ENCODE measurements around the gene CENPM. TPM values are rescaled to one million over a fixed set of nuclear protein-coding genes. Genes with fewer than 3 reads are reported as not detected.

CENPM gene
- total and polyA plus RNA-seq, 2 donors, result 13.1 to 31.4 TPM

DNA sequence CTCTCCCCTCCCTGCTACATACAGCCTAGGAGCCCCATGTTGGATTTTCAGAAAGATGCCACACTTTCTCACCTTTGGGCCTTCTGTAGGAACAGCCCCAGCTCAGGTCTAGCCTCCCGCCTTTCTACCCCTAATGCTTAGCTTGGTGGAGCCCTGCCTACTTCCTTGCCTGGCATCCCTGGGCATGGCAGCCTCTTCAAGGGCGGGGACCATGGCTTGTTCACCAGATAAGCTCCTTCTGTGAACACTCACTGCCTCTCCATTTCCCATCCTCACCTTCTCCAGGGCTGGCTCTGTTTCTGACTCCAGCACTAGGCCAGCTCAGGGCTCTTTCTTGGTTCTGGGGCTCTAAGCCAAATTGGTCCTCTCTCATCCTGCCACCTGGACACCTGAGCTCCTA, 23.6 kb upstream of the CENPM start:
- Histone ChIP-seq H3K4me1 (ENCODE audit: control insufficient read depth in 2 of 2, insufficient read depth in 2 of 2, low read length in 2 of 2) (no peaks in the 10 kb centered on the region), H3K27me3 (ENCODE audit: control insufficient read depth in 2 of 2, insufficient read depth in 1 of 2, low read length in 1 of 2) (peaks cover 9 to 42% of the 10 kb centered on the region in 2 donors), H3K27ac (ENCODE audit: low read depth in 1 of 2, low read length in 1 of 2) (no peak overlapping the region), H3K36me3 (ENCODE audit: control insufficient read depth in 2 of 2, insufficient read depth in 2 of 2, low read length in 1 of 2) (no peaks in the 10 kb centered on the region), H3K9me3 (ENCODE audit: control insufficient read depth in 2 of 2, insufficient read depth in 1 of 2, low read length in 1 of 2) (no peaks in the 10 kb centered on the region), H3K4me3 (ENCODE audit: low read length in 2 of 2) (no peak overlapping the region)
- 96% methylated on average over 2 of the region's 2 CpGs for WGBS
- no peak for DNase-seq (ENCODE audit: low read depth in 6 of 9, low spot score in 9 of 9)

DNA sequence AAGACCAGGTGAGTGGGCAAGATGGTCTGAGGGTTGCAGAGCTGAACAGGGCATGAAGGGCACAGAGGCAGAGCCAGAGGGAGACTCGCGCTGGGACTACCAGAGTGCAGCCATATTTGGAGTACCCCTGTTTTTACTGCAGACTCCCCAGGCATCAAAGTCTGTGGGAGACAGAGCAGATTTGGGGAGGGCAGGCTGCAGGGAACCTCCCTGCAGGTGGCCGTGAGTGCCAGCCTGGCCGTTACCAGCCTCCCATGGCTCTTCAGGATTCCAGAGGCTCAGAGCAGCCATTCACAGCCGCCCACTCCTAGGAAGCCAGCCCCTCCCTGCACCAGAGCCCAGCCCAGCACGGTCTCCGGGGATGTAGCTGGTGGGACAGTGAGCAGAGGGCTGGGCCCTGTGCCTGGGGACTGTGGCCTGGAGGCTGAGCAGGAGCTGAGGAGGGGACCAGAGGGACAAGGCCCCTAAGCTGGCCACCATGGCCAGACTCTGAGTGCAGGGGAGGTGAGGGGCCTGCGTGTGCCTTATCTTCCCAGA, 22.2 kb upstream of the CENPM start, which contains the start of gene SEPTIN3:
Gene SEPTIN3 (plus strand): TSS at position 334 of the 537 bp plus-strand sequence. CDS start 2,050 bp downstream, outside the sequence.
- Histone ChIP-seq H3K36me3 (ENCODE audit: control insufficient read depth in 2 of 2, insufficient read depth in 2 of 2, low read length in 1 of 2) (no peaks in the 10 kb centered on the region), H3K9me3 (ENCODE audit: control insufficient read depth in 2 of 2, insufficient read depth in 1 of 2, low read length in 1 of 2) (no peaks in the 10 kb centered on the region), H3K27ac (ENCODE audit: low read depth in 1 of 2, low read length in 1 of 2) (no peak within 1 kb of the TSS), H3K4me3 (ENCODE audit: low read length in 2 of 2) (no peak within 1 kb of the TSS), H3K4me1 (ENCODE audit: control insufficient read depth in 2 of 2, insufficient read depth in 2 of 2, low read length in 2 of 2) (no peaks in the 10 kb centered on the region), H3K27me3 (ENCODE audit: control insufficient read depth in 2 of 2, insufficient read depth in 1 of 2, low read length in 1 of 2) (peaks cover 0 to 31% of the 10 kb centered on the region in 2 donors)
- WGBS, result 96% methylated on average over 8 of the region's 8 CpGs
- DNase-seq (ENCODE audit: low read depth in 6 of 9, low spot score in 9 of 9), result no peak

DNA sequence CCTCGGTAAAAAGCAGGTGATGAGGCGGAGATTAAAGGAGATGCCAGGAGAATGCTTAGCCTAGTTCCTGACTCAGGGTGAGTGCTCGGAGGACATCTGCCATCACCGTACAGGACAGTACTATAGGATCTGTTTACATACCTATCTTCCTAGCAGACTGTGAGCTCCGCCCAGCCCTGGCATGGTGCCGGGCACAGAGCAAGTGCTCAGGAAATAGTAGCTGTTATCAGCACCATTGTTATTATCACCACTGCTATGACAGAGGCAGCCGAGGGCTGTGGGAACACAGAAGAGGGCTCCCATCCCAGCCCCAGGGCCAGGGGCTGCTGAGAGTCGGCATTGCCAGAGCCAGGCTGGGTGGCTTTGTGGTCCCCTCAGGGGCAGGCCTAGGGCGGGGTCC, 21.6 kb upstream of the CENPM start:
- Histone ChIP-seq H3K4me1 (ENCODE audit: control insufficient read depth in 2 of 2, insufficient read depth in 2 of 2, low read length in 2 of 2) (no peaks in the 10 kb centered on the region), H3K27ac (ENCODE audit: low read depth in 1 of 2, low read length in 1 of 2) (no peak overlapping the region), H3K36me3 (ENCODE audit: control insufficient read depth in 2 of 2, insufficient read depth in 2 of 2, low read length in 1 of 2) (no peaks in the 10 kb centered on the region), H3K4me3 (ENCODE audit: low read length in 2 of 2) (no peak overlapping the region), H3K9me3 (ENCODE audit: control insufficient read depth in 2 of 2, insufficient read depth in 1 of 2, low read length in 1 of 2) (no peaks in the 10 kb centered on the region), H3K27me3 (ENCODE audit: control insufficient read depth in 2 of 2, insufficient read depth in 1 of 2, low read length in 1 of 2) (peaks cover 0 to 26% of the 10 kb centered on the region in 2 donors)
- WGBS, result 83% methylated on average over 9 of the region's 9 CpGs
- DNase-seq (ENCODE audit: low read depth in 6 of 9, low spot score in 9 of 9), result no peak

DNA sequence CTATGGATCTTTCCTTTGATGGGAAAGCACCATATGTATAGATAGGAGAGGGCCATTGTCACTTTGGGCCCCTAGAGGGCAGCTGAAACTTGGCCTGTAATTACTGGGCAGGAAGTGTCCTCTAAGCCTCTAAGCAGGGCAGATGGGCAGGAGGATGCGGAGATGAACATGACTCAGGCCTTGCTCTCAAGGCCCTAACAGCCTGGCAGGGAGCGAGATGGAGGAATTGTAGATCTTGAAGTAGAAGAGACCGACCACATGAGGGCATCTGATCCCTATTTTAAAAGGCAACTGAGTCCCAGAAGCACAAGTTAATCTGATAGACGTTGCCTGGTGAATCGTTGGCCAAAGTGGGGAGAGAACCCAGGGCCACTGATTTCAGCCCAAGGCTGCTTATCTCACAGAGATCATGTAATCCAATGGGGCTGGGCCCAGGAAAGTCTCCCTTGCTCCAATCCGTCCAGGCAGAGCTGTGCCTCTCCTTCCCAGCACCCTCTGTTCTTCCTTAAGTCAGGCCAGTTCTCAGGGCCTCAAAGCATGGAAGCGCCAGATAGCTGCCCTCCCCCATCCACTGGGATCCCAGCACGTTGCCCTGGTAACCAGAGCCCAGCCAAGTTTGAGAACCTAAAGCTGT, 19.8 kb upstream of the CENPM start:
- DNase-seq (ENCODE audit: low read depth in 6 of 9, low spot score in 9 of 9), result peak in 4 of 9 donors; percentile 18 to 61 (median 47)
- no peak overlapping the region for H3K4me3 ChIP-seq (ENCODE audit: low read length in 2 of 2)
- WGBS, result 63% methylated on average over 8 of the region's 8 CpGs
- H3K4me1 ChIP-seq (ENCODE audit: control insufficient read depth in 2 of 2, insufficient read depth in 2 of 2, low read length in 2 of 2), result no peaks in the 10 kb centered on the region
- peaks cover 0 to 16% of the 10 kb centered on the region in 2 donors for H3K27me3 ChIP-seq (ENCODE audit: control insufficient read depth in 2 of 2, insufficient read depth in 1 of 2, low read length in 1 of 2)
- no peak overlapping the region for H3K27ac ChIP-seq (ENCODE audit: low read depth in 1 of 2, low read length in 1 of 2)
- H3K36me3 ChIP-seq (ENCODE audit: control insufficient read depth in 2 of 2, insufficient read depth in 2 of 2, low read length in 1 of 2), result no peaks in the 10 kb centered on the region
- H3K9me3 ChIP-seq (ENCODE audit: control insufficient read depth in 2 of 2, insufficient read depth in 1 of 2, low read length in 1 of 2), result no peaks in the 10 kb centered on the region

DNA sequence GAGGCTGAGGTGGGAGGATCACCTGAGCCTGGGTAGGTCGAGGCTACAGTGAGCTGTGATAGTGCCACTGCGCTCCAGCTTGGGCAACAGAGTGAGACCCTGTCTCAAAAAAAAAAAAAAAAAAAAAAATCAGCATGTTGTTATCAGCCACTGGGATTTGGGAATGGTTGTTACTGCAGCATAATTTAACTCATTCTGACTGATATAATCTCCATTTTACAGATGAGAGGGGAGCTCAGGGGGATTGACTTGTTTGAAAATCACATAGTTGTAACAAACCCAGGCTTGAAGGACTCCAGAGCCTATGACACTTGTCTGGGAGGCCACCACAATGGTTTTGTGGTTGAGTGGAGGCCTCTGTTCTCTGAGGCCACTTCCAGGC, 19.3 kb upstream of the CENPM start:
- Histone ChIP-seq H3K27ac (ENCODE audit: low read depth in 1 of 2, low read length in 1 of 2) (no peak overlapping the region), H3K4me1 (ENCODE audit: control insufficient read depth in 2 of 2, insufficient read depth in 2 of 2, low read length in 2 of 2) (no peaks in the 10 kb centered on the region), H3K36me3 (ENCODE audit: control insufficient read depth in 2 of 2, insufficient read depth in 2 of 2, low read length in 1 of 2) (no peaks in the 10 kb centered on the region), H3K9me3 (ENCODE audit: control insufficient read depth in 2 of 2, insufficient read depth in 1 of 2, low read length in 1 of 2) (no peaks in the 10 kb centered on the region), H3K27me3 (ENCODE audit: control insufficient read depth in 2 of 2, insufficient read depth in 1 of 2, low read length in 1 of 2) (peaks cover 0 to 12% of the 10 kb centered on the region in 2 donors), H3K4me3 (ENCODE audit: low read length in 2 of 2) (no peak overlapping the region)
- DNase-seq (ENCODE audit: low read depth in 6 of 9, low spot score in 9 of 9), result no peak
- WGBS, result 99% methylated on average over 2 of the region's 2 CpGs

DNA sequence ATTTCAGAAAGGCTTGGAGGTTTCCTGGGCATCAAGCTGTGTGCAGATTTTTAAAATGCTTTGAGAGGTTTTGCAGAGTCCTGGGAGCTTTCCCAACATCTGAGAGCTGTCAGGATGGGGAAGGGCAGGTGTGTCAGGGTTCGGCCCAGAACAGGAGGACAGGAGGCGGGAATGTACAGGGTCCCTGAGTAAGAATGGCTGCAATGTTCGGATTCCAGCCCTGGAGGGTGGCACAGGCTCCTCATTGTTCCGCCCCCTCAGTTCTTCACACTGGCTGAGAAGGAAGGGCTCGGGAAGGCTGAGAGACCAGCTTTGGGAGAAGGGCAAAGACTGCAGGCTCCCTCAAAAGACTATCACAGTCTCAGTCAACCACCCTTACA, 17.1 kb upstream of the CENPM start:
- Histone ChIP-seq H3K36me3 (ENCODE audit: control insufficient read depth in 2 of 2, insufficient read depth in 2 of 2, low read length in 1 of 2) (no peaks in the 10 kb centered on the region), H3K9me3 (ENCODE audit: control insufficient read depth in 2 of 2, insufficient read depth in 1 of 2, low read length in 1 of 2) (no peaks in the 10 kb centered on the region), H3K4me3 (ENCODE audit: low read length in 2 of 2) (no peak overlapping the region), H3K27me3 (ENCODE audit: control insufficient read depth in 2 of 2, insufficient read depth in 1 of 2, low read length in 1 of 2) (peaks cover 0 to 3% of the 10 kb centered on the region in 2 donors), H3K27ac (ENCODE audit: low read depth in 1 of 2, low read length in 1 of 2) (no peak overlapping the region), H3K4me1 (ENCODE audit: control insufficient read depth in 2 of 2, insufficient read depth in 2 of 2, low read length in 2 of 2) (no peaks in the 10 kb centered on the region)
- no peak for DNase-seq (ENCODE audit: low read depth in 6 of 9, low spot score in 9 of 9)
- 93% methylated on average over 5 of the region's 5 CpGs for WGBS

DNA sequence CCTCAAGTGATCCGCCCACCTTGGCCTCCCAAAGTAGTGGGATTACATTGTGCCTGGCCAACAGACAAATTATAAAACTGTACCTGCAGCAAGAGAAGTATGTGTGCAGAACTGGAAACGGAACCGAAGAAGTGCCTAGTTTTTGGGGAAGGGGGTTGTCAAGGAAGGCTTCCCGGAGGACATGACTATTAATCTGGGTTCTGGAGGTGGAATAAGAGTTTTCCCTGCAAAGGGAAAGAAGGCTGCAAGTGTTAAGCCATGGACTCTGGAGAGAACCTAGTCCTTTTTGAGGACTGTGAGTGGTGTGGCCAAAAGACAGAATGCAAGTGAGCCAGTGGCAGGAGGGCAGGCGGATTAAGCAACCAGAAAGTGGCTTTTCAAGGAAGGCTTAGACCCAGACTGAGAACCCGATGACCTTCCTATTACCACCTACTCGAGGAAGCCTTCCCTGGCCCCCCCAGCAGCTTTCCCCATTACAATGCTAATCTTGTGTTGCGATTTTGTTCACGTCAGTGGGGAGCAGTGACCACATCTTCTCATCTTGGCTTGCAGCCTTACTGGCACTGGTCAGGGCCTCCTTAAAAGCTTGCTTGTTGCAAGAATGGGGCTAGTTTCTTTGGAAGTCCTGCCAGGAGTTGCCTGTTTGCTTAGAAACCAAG, 16.6 kb upstream of the CENPM start:
- Histone ChIP-seq H3K4me3 (ENCODE audit: low read length in 2 of 2) (no peak overlapping the region), H3K9me3 (ENCODE audit: control insufficient read depth in 2 of 2, insufficient read depth in 1 of 2, low read length in 1 of 2) (no peaks in the 10 kb centered on the region), H3K27ac (ENCODE audit: low read depth in 1 of 2, low read length in 1 of 2) (no peak overlapping the region), H3K36me3 (ENCODE audit: control insufficient read depth in 2 of 2, insufficient read depth in 2 of 2, low read length in 1 of 2) (no peaks in the 10 kb centered on the region), H3K27me3 (ENCODE audit: control insufficient read depth in 2 of 2, insufficient read depth in 1 of 2, low read length in 1 of 2) (peaks cover 0 to 5% of the 10 kb centered on the region in 2 donors), H3K4me1 (ENCODE audit: control insufficient read depth in 2 of 2, insufficient read depth in 2 of 2, low read length in 2 of 2) (no peaks in the 10 kb centered on the region)
- 90% methylated on average over 9 of the region's 9 CpGs for WGBS
- DNase-seq (ENCODE audit: low read depth in 6 of 9, low spot score in 9 of 9), result no peak

DNA sequence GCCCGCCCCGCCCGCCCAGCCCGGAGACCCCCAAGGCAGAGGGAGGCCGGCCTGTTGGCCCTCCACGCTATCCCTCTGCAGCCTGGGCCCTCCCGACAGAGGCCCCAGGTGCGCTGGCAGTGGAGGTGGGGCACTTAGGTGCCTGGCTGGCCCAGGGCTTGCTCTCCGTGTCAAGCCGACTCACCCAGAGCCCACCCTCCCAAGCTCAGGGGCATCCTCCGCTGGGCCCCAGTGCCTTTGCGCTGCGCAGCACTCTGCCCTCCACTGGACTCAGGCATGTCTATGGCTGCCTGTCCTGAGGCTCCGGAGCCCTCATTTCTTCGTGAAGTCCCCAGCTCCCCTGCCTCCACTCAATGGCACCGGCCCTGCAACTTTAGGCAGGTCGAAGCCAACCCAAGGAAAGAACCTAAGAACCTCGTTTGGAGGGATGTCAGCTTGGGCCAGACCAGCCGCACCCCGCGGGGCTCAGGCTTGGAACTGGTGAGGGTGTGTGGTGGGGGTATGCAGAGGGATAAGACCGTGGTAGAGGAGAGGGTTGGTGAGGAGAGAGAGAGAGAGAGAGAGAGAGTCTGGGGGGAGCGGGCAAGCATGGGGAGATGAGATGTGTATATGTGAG, 11.1 kb upstream of the CENPM start:
- H3K4me3 ChIP-seq (ENCODE audit: low read length in 2 of 2), result peak overlapping the region in 1 of 2 donors; percentile 36
- 48% methylated on average over 23 of the region's 23 CpGs for WGBS
- no peak overlapping the region for H3K27ac ChIP-seq (ENCODE audit: low read depth in 1 of 2, low read length in 1 of 2)
- no peak for DNase-seq (ENCODE audit: low read depth in 6 of 9, low spot score in 9 of 9)
- no peaks in the 10 kb centered on the region for H3K36me3 ChIP-seq (ENCODE audit: control insufficient read depth in 2 of 2, insufficient read depth in 2 of 2, low read length in 1 of 2)
- peaks cover 4% of the 10 kb centered on the region in 2 donors for H3K4me1 ChIP-seq (ENCODE audit: control insufficient read depth in 2 of 2, insufficient read depth in 2 of 2, low read length in 2 of 2)
- peaks cover 0 to 13% of the 10 kb centered on the region in 2 donors for H3K27me3 ChIP-seq (ENCODE audit: control insufficient read depth in 2 of 2, insufficient read depth in 1 of 2, low read length in 1 of 2)
- H3K9me3 ChIP-seq (ENCODE audit: control insufficient read depth in 2 of 2, insufficient read depth in 1 of 2, low read length in 1 of 2), result no peaks in the 10 kb centered on the region

DNA sequence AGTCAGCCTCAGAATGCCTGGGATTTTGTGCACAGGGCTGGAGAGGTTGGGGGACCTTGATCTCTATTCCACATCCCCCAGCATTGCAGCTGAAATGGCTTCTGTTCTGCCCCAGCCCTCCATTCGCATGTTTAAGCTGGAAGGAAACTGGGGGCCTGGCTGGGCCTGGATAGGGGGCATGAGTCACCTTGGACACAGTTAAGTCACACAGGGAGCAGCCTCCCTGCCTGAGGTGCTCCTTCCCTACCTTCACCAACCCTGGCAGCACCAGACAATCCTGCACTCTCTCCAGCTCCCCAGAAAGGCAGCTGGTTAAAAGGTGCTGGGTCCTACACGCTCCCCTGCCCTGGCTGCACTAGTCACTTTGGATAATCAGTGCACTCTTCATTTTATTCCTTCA, 5.8 kb upstream of the CENPM start:
- WGBS, result 97% methylated on average over 2 of the region's 2 CpGs
- DNase-seq (ENCODE audit: low read depth in 6 of 9, low spot score in 9 of 9), result no peak
- H3K36me3 ChIP-seq (ENCODE audit: control insufficient read depth in 2 of 2, insufficient read depth in 2 of 2, low read length in 1 of 2), result no peaks in the 10 kb centered on the region

More for the DNA sequence above, 5.8 kb upstream of the CENPM start:
- H3K27me3 ChIP-seq (ENCODE audit: control insufficient read depth in 2 of 2, insufficient read depth in 1 of 2, low read length in 1 of 2), result no peaks in the 10 kb centered on the region
- H3K9me3 ChIP-seq (ENCODE audit: control insufficient read depth in 2 of 2, insufficient read depth in 1 of 2, low read length in 1 of 2), result no peaks in the 10 kb centered on the region
- peaks cover under 1 to 11% of the 10 kb centered on the region in 2 donors for H3K4me1 ChIP-seq (ENCODE audit: control insufficient read depth in 2 of 2, insufficient read depth in 2 of 2, low read length in 2 of 2)
- H3K4me3 ChIP-seq (ENCODE audit: low read length in 2 of 2), result no peak overlapping the region
- no peak overlapping the region for H3K27ac ChIP-seq (ENCODE audit: low read depth in 1 of 2, low read length in 1 of 2)
